ENCODE results near the gene CHMP4B.

- TF ChIP-seq CTCF (IDR thresholded peaks at IDR 0.05; ENCODE audit: low read depth, low read length, missing input control), result no peak
- no peak for TF ChIP-seq SP1 (IDR thresholded peaks at IDR 0.05)
- TF ChIP-seq, protein P1, sequence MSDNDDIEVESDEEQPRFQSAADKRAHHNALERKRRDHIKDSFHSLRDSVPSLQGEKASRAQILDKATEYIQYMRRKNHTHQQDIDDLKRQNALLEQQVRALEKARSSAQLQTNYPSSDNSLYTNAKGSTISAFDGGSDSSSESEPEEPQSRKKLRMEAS (IDR thresholded peaks at IDR 0.05), result no peak
Observed at GRCh38 chr20:33812152-33812849, 1.2 kb downstream of the CHMP4B start.

All from liver (tissue), 3 donors.